HFFc6 (cell line): Measurements from ENCODE around the gene COL4A2. TPM values are rescaled to one million over a fixed set of nuclear protein-coding genes. Genes with fewer than 3 reads are reported as not detected.

ENCODE experiments used
- DNase-seq: peaks from one replicate; pipeline ENCODE4 v3.0.0-alpha.2; 2018
- H3K27ac Mint-ChIP-seq: 2 replicates; pipeline ENCODE4 v1.8.0; 2020; ENCODE audit warnings: mild to moderate bottlenecking, mixed read lengths
- H3K27me3 Mint-ChIP-seq: 2 replicates; pipeline ENCODE4 v1.8.0; 2021; ENCODE audit warnings: mild to moderate bottlenecking, moderate library complexity, mixed read lengths; ENCODE audit not compliant: insufficient read depth
- H3K36me3 Mint-ChIP-seq: 2 replicates; pipeline ENCODE4 v1.8.0; 2021; ENCODE audit warnings: low read depth, mixed read lengths
- H3K4me1 Mint-ChIP-seq: 2 replicates; pipeline ENCODE4 v1.8.0; 2020; ENCODE audit warnings: low read depth, mixed read lengths
- H3K4me3 Mint-ChIP-seq: 2 replicates; pipeline ENCODE4 v1.8.0; 2020; ENCODE audit warnings: mild to moderate bottlenecking, moderate library complexity, mixed read lengths
- H3K9me3 Mint-ChIP-seq: 2 replicates; pipeline ENCODE4 v1.8.0; 2020; ENCODE audit warnings: mild to moderate bottlenecking, mixed read lengths
- total RNA-seq, 6 experiments: library from RNA; stranded (reverse); fragmentation: NEBNext Ultra II Directional; extraction: Animal tissue kit (Norgen Biotek cat#: 25700); gene quantifications; 2 replicates in 1 of 6; 3 replicates in 5 of 6; pipeline ENCODE4 v1.2.3, GENCODE V29; 2021
- TF ChIP-seq, protein P1 (sequence below): fragments of 200-600 bp; sonication (generic); IDR thresholded peaks from 2 replicates; pipeline ENCODE4 v1.5.0; 2021; ENCODE audit warnings: antibody characterized with exemption, mild to moderate bottlenecking

Gene COL4A2
- total RNA-seq, 6 experiments from 2014 or later, result 202 to 327 (median 217) TPM

GRCh38 chr13:110317093-110317492 lies 10.0 kb downstream of the COL4A2 start:
- TF ChIP-seq, protein P1, sequence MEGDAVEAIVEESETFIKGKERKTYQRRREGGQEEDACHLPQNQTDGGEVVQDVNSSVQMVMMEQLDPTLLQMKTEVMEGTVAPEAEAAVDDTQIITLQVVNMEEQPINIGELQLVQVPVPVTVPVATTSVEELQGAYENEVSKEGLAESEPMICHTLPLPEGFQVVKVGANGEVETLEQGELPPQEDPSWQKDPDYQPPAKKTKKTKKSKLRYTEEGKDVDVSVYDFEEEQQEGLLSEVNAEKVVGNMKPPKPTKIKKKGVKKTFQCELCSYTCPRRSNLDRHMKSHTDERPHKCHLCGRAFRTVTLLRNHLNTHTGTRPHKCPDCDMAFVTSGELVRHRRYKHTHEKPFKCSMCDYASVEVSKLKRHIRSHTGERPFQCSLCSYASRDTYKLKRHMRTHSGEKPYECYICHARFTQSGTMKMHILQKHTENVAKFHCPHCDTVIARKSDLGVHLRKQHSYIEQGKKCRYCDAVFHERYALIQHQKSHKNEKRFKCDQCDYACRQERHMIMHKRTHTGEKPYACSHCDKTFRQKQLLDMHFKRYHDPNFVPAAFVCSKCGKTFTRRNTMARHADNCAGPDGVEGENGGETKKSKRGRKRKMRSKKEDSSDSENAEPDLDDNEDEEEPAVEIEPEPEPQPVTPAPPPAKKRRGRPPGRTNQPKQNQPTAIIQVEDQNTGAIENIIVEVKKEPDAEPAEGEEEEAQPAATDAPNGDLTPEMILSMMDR, result no peak
- no peak overlapping the region for H3K4me3 Mint-ChIP-seq
- DNase-seq, result no peak
- peaks cover 81% of the 10 kb centered on the region for H3K4me1 Mint-ChIP-seq
- H3K36me3 Mint-ChIP-seq, result peaks cover 52% of the 10 kb centered on the region
- H3K27me3 Mint-ChIP-seq, result no peaks in the 10 kb centered on the region; the same call in none of the 2 replicates
- H3K27ac Mint-ChIP-seq, result no peak overlapping the region
- H3K9me3 Mint-ChIP-seq, result no peaks in the 10 kb centered on the region

GRCh38 chr13:110317496-110318195 lies 10.6 kb downstream of the COL4A2 start:
- DNase-seq, result no peak
- TF ChIP-seq, protein P1, result no peak
- H3K4me1 Mint-ChIP-seq, result peaks cover 81% of the 10 kb centered on the region
- H3K36me3 Mint-ChIP-seq, result peaks cover 56% of the 10 kb centered on the region
- H3K4me3 Mint-ChIP-seq, result no peak overlapping the region
- H3K27ac Mint-ChIP-seq, result no peak overlapping the region
- H3K27me3 Mint-ChIP-seq, result peaks cover 2% of the 10 kb centered on the region
- no peaks in the 10 kb centered on the region for H3K9me3 Mint-ChIP-seq

GRCh38 chr13:110318920-110319319 lies 11.8 kb downstream of the COL4A2 start:
- H3K4me1 Mint-ChIP-seq, result peaks cover 86% of the 10 kb centered on the region
- no peak overlapping the region for H3K4me3 Mint-ChIP-seq
- no peak for DNase-seq
- H3K27ac Mint-ChIP-seq, result no peak overlapping the region
- no peaks in the 10 kb centered on the region for H3K9me3 Mint-ChIP-seq
- peaks cover 2% of the 10 kb centered on the region for H3K27me3 Mint-ChIP-seq
- H3K36me3 Mint-ChIP-seq, result peaks cover 55% of the 10 kb centered on the region
- TF ChIP-seq, protein P1, result no peak

DNA sequence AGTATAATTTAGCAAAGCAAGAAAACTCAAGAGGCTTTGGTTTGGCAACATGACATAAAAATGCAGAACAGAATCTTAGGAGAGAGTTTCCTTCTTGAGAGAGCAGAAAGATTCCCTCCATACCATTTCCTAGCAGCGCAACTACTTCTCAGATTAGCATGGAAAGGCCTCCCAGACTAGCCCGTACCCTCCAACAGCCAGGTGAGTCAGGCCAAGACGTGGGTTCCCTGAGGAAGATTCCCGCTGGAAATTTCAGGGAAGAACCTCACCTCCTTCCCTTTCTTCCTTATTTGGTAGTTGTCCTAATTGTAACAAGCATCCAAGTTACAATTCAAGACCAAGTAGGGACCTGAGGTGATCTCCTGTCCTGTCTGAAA lies 12.3 kb downstream of the COL4A2 start:
- H3K36me3 Mint-ChIP-seq, result peaks cover 51% of the 10 kb centered on the region
- peak overlapping the region; percentile 63 for H3K4me3 Mint-ChIP-seq
- TF ChIP-seq, protein P1, result no peak

GRCh38 chr13:110319774-110320509 lies 12.9 kb downstream of the COL4A2 start:
- Mint-ChIP-seq H3K27me3 (peaks cover 2% of the 10 kb centered on the region), H3K4me3 (peak overlapping the region; percentile 63), H3K27ac (peak overlapping the region; percentile 73), H3K9me3 (no peaks in the 10 kb centered on the region), H3K4me1 (peaks cover 90% of the 10 kb centered on the region), H3K36me3 (peaks cover 54% of the 10 kb centered on the region)
- TF ChIP-seq, protein P1, result no peak
- peak; percentile 68 for DNase-seq

More for the DNA sequence above, 12.3 kb downstream of the COL4A2 start:
- peak overlapping the region; percentile 73 for H3K27ac Mint-ChIP-seq
- peaks cover 2% of the 10 kb centered on the region for H3K27me3 Mint-ChIP-seq
- peaks cover 86% of the 10 kb centered on the region for H3K4me1 Mint-ChIP-seq
- no peaks in the 10 kb centered on the region for H3K9me3 Mint-ChIP-seq
- no peak for DNase-seq
